Measurements from ENCODE around the gene CTSL. TPM values are rescaled to one million over a fixed set of nuclear protein-coding genes. Genes with fewer than 3 reads are reported as not detected.
"Not testable (repeated sequence)": the region's sequence is repeated elsewhere in the genome, so short reads cannot be mapped to it uniquely, and the experiment has no call there.

The CTSL gene
- total and polyA plus RNA-seq, 4 donors = 109 to 1,526 (median 213) TPM

- H3K4me3 ChIP-seq = no peak overlapping the region
- H3K27ac ChIP-seq (ENCODE audit: low read depth in 1 of 2, low read length in 1 of 2) = no peak overlapping the region
- no peaks in the 10 kb centered on the region for H3K36me3 ChIP-seq (ENCODE audit: control insufficient read depth in 4 of 4, insufficient read depth in 4 of 4, low read length in 4 of 4)
- peaks cover 0 to 21% (median 4%) of the 10 kb centered on the region in 5 donors for H3K4me1 ChIP-seq (ENCODE audit: control insufficient read depth in 5 of 5, insufficient read depth in 5 of 5, low read length in 5 of 5)
- H3K9me3 ChIP-seq (ENCODE audit: control insufficient read depth in 4 of 4, insufficient read depth in 3 of 4, low read length in 3 of 4) = peaks cover 0 to 4% (median 0%) of the 10 kb centered on the region in 4 donors
- no peak overlapping the region for H3K9ac ChIP-seq (ENCODE audit: insufficient read depth in 1 of 2, low read length in 2 of 2)
- no peak for ATAC-seq (ENCODE audit: insufficient read depth, low FRiP score)
- WGBS, 2 donors = 70 to 76% methylated on average over 3 of the region's 3 CpGs
- no peaks in the 10 kb centered on the region for H3K27me3 ChIP-seq (ENCODE audit: control insufficient read depth in 3 of 3, insufficient read depth in 3 of 3, low read length in 2 of 3)
- DNase-seq = no peak
- TF ChIP-seq CTCF (IDR thresholded peaks at IDR 0.05; ENCODE audit: control extremely low read depth, extremely low read depth) = no peak
These were observed 17.0 kb downstream of the CTSL start for GRCh38 chr9:87742813-87743428.

GRCh38 chr9:87744247-87744646, 18.3 kb downstream of the CTSL start:
- ATAC-seq (ENCODE audit: insufficient read depth, low FRiP score) = not testable (repeated sequence)

GRCh38 chr9:87746186-87746585, 20.3 kb downstream of the CTSL start:
- no peak for ATAC-seq (ENCODE audit: insufficient read depth, low FRiP score)
- H3K27me3 ChIP-seq (ENCODE audit: control insufficient read depth in 3 of 3, insufficient read depth in 3 of 3, low read length in 2 of 3) = no peaks in the 10 kb centered on the region

More at GRCh38 chr9:87744247-87744646, 18.3 kb downstream of the CTSL start:
- DNase-seq; H3K9me3 ChIP-seq (ENCODE audit: control insufficient read depth in 4 of 4, insufficient read depth in 3 of 4, low read length in 3 of 4); H3K27ac ChIP-seq (ENCODE audit: low read depth in 1 of 2, low read length in 1 of 2); H3K36me3 ChIP-seq (ENCODE audit: control insufficient read depth in 4 of 4, insufficient read depth in 4 of 4, low read length in 4 of 4); H3K27me3 ChIP-seq (ENCODE audit: control insufficient read depth in 3 of 3, insufficient read depth in 3 of 3, low read length in 2 of 3); H3K9ac ChIP-seq (ENCODE audit: insufficient read depth in 1 of 2, low read length in 2 of 2); H3K4me3 ChIP-seq: not testable (repeated sequence)
- 89 to 96% methylated on average over 5 to 6 of the region's 7 CpGs for WGBS, 2 donors
- peaks cover 0 to 21% (median 4%) of the 10 kb centered on the region in 5 donors for H3K4me1 ChIP-seq (ENCODE audit: control insufficient read depth in 5 of 5, insufficient read depth in 5 of 5, low read length in 5 of 5)

GRCh38 chr9:87748881-87749280, 23.0 kb downstream of the CTSL start:
- Histone ChIP-seq H3K36me3 (ENCODE audit: control insufficient read depth in 4 of 4, insufficient read depth in 4 of 4, low read length in 4 of 4) (no peaks in the 10 kb centered on the region), H3K9me3 (ENCODE audit: control insufficient read depth in 4 of 4, insufficient read depth in 3 of 4, low read length in 3 of 4) (peaks cover 0 to 7% (median 1%) of the 10 kb centered on the region in 4 donors), H3K27me3 (ENCODE audit: control insufficient read depth in 3 of 3, insufficient read depth in 3 of 3, low read length in 2 of 3) (no peaks in the 10 kb centered on the region), H3K9ac (ENCODE audit: insufficient read depth in 1 of 2, low read length in 2 of 2) (no peak overlapping the region), H3K27ac (ENCODE audit: low read depth in 1 of 2, low read length in 1 of 2) (no peak overlapping the region), H3K4me3 (no peak overlapping the region), H3K4me1 (ENCODE audit: control insufficient read depth in 5 of 5, insufficient read depth in 5 of 5, low read length in 5 of 5) (no peaks in the 10 kb centered on the region)
- WGBS, 2 donors = 9 to 26% methylated on average over 1 of the region's 1 CpG
- DNase-seq (no peak), ATAC-seq (ENCODE audit: insufficient read depth, low FRiP score) (no peak)
- TF ChIP-seq CTCF (IDR thresholded peaks at IDR 0.05; ENCODE audit: control extremely low read depth, extremely low read depth) = no peak

More at GRCh38 chr9:87746186-87746585, 20.3 kb downstream of the CTSL start:
- Histone ChIP-seq H3K9me3 (ENCODE audit: control insufficient read depth in 4 of 4, insufficient read depth in 3 of 4, low read length in 3 of 4) (peaks cover 0 to 4% (median 0%) of the 10 kb centered on the region in 4 donors), H3K9ac (ENCODE audit: insufficient read depth in 1 of 2, low read length in 2 of 2) (no peak overlapping the region), H3K4me3 (no peak overlapping the region), H3K36me3 (ENCODE audit: control insufficient read depth in 4 of 4, insufficient read depth in 4 of 4, low read length in 4 of 4) (no peaks in the 10 kb centered on the region), H3K27ac (ENCODE audit: low read depth in 1 of 2, low read length in 1 of 2) (no peak overlapping the region), H3K4me1 (ENCODE audit: control insufficient read depth in 5 of 5, insufficient read depth in 5 of 5, low read length in 5 of 5) (peaks cover 0 to 21% (median 3%) of the 10 kb centered on the region in 5 donors)
- DNase-seq = no peak
- no peak for TF ChIP-seq CTCF (IDR thresholded peaks at IDR 0.05; ENCODE audit: control extremely low read depth, extremely low read depth)
- 78 to 80% methylated on average over 4 of the region's 4 CpGs for WGBS, 2 donors

All from lung (tissue), 12 donors.